Activated CD8-positive, alpha-beta memory T cell treated with anti-CD3 and anti-CD28 coated beads, Interleukin-2, amount 50 U/mL, for 48 hours (primary cell): ENCODE results near the gene DLX2.

Source experiments
- DNase-seq: peaks from one replicate; pipeline ENCODE4 v3.0.0-alpha.2; 2020

DLX2 gene

DNA sequence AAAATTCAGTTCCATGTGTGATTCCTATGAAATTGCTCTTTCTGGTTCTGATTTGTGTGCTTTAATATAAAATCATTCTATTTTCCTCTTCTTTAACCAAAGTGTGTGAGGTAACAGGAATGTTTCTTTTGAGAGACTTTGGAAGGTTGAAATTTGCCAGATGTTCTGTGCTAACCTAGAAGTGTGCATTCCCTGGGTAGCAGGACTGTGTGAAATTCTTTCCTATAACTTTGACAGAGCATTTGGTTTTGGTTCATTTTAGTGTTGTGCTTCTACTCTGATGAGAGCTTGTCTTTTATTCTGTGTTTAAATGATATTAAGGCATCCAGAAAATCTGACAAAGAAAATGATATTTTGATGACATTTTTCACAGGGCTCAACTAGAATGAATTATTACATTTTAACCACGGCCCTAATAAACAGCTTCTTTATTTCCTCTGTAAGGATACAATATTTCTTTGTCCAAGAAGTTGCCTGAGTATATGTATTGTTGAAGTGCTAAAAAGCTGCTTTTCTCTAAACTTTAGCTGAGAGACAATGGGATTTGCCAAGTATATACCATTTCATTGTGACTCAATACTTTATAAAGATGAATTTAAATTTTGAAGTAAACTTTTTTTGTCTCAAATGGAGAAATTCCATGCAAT lies 52.1 kb downstream of the DLX2 start:
- no peak for DNase-seq

DNA sequence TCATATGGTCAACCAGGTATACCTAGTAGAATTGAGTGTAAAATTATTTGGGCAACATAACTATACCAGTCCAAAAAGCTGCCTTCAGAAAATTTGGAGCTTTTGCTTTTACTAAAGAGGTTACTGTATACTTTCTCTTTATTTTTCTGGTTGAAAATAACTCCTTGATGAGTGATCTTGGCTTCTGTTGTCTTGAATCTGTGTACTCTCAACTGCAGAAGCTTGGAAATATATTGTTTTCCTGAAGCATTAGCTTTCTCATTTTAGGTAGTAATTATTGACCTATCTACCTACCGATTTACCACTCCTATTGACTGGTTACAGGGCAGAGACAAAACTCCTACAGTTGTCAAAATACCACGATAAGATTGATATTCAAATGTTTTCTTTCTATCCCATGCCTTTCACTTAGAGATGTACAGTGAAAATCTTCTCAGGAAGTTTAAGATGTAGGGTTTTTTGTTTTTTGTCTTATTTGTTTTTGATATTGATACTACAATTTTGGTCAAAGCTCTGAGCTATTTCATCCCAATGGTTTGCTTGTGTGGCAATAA lies 53.1 kb downstream of the DLX2 start:
- DNase-seq, result no peak
